Measurements from ENCODE around the gene GALNT5.

DNA sequence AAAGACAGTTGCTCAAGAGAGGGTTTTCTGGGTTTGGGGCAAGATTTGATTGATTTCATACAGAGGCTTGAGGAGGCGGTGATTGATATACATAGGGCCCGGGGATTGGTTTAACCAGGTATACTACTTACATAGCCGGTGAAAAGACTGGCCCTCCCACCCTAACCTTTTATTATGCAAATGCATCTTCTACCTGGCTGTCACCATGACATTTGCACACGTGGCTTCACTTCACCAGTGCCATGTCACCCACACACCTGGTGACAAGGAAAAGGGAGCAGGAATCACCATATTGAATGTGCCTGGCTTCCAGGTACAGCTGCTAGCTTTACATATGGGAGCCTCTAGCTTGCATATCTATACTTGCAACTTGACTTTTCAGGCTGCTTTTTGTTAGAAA lies 58.4 kb downstream of the GALNT5 start:
- TF ChIP-seq, protein P1, sequence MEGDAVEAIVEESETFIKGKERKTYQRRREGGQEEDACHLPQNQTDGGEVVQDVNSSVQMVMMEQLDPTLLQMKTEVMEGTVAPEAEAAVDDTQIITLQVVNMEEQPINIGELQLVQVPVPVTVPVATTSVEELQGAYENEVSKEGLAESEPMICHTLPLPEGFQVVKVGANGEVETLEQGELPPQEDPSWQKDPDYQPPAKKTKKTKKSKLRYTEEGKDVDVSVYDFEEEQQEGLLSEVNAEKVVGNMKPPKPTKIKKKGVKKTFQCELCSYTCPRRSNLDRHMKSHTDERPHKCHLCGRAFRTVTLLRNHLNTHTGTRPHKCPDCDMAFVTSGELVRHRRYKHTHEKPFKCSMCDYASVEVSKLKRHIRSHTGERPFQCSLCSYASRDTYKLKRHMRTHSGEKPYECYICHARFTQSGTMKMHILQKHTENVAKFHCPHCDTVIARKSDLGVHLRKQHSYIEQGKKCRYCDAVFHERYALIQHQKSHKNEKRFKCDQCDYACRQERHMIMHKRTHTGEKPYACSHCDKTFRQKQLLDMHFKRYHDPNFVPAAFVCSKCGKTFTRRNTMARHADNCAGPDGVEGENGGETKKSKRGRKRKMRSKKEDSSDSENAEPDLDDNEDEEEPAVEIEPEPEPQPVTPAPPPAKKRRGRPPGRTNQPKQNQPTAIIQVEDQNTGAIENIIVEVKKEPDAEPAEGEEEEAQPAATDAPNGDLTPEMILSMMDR (IDR thresholded peaks at IDR 0.05; ENCODE audit: insufficient read depth, low read depth, low read length): no peak
- TF ChIP-seq EZH2 (IDR thresholded peaks at IDR 0.05; ENCODE audit: insufficient read depth, low read length): no peak
